Measurements from ENCODE around the gene UNC5A.

UNC5A gene

DNA sequence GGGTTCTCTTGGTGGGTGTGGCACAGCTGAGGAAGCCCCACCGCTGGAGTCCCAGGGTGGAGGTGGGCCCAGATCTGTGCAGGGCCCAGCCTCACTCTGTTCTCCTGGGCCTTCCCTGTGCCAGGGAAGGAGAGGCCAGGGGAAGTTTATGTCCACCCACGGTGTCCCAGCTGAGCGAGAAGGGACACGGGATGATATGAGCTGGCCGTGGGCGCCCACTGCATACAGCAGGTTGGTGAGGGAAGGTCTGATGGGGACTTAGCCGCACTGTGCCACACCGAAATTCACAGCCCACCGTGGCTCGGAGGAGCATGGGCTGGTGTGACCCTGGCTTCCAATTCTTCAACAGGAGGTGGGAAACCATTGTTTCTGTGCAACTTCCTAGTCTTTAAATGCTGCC lies 33.9 kb downstream of the UNC5A start:
- DNase-seq (ENCODE audit: low read depth), result no peak
- TF ChIP-seq, protein P1, sequence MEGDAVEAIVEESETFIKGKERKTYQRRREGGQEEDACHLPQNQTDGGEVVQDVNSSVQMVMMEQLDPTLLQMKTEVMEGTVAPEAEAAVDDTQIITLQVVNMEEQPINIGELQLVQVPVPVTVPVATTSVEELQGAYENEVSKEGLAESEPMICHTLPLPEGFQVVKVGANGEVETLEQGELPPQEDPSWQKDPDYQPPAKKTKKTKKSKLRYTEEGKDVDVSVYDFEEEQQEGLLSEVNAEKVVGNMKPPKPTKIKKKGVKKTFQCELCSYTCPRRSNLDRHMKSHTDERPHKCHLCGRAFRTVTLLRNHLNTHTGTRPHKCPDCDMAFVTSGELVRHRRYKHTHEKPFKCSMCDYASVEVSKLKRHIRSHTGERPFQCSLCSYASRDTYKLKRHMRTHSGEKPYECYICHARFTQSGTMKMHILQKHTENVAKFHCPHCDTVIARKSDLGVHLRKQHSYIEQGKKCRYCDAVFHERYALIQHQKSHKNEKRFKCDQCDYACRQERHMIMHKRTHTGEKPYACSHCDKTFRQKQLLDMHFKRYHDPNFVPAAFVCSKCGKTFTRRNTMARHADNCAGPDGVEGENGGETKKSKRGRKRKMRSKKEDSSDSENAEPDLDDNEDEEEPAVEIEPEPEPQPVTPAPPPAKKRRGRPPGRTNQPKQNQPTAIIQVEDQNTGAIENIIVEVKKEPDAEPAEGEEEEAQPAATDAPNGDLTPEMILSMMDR (IDR thresholded peaks at IDR 0.05; ENCODE audit: low read depth, low read length, missing control alignments), result no peak
- no peak overlapping the region for H3K4me3 ChIP-seq (ENCODE audit: low read depth, low read length)

GRCh38 chr5:176844706-176845391 lies 34.5 kb downstream of the UNC5A start:
- TF ChIP-seq, protein P1 (IDR thresholded peaks at IDR 0.05; ENCODE audit: low read depth, low read length, missing control alignments), result no peak
- H3K4me3 ChIP-seq (ENCODE audit: low read depth, low read length), result no peak overlapping the region
- DNase-seq (ENCODE audit: low read depth), result no peak

DNA sequence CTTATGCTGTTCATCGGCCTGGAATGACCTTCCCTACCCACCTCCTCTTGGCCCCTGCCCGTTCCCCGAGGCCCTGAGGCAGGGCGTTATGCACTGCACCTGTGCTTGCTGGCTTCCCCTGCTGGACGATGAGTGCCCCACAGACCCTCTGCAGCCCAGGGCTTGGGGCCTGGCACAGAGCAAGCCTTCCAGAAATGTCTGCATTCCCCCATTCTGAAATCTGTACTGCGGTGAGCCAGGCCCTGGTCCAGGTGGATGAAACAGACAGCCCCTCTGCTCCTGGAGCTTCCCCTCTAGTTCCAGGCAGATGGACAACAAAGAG lies 35.0 kb downstream of the UNC5A start:
- DNase-seq (ENCODE audit: low read depth), result no peak
- H3K4me3 ChIP-seq (ENCODE audit: low read depth, low read length), result no peak overlapping the region
- TF ChIP-seq, protein P1 (IDR thresholded peaks at IDR 0.05; ENCODE audit: low read depth, low read length, missing control alignments), result no peak

DNA sequence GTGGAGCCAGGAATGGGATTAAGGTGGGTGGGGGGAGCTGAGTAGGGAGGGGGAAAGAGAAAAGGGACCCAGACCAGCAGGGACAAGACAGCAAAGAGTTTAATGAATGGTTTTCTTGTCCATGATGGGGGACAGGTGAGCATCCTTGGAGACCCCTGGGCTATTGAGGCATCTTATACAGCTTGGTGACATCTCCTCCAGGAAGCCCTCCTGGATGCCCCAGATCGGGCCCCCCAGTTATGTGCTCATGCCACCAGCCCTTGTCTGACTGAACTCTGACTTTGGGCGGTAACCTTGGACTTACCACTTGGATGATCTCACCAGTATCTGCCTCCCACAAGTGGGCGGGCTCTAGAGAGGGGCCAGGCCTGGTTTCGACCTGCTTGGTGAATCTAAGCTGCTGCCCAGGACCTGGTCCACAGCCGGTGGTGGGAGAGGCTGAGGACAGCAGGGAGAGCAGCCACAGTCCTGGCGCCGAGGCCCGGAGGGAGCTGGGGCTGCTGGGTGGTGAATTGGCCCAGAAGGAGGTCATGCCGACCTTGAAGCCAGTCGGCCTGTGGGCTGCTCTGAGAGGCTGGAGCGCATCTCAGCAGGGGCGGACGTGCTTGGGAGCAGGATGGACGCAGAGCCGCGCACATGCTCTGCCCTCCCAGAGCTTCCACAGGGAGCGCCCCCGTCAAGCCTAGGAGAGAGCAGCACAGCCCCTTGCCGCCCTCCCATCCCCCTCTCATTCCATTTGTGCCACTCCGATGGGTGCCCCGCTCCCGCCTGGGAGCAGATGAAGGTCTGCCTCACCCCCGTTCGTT lies 36.2 kb downstream of the UNC5A start:
- DNase-seq (ENCODE audit: low read depth), result no peak
- TF ChIP-seq, protein P1 (IDR thresholded peaks at IDR 0.05; ENCODE audit: low read depth, low read length, missing control alignments), result no peak
- no peak overlapping the region for H3K4me3 ChIP-seq (ENCODE audit: low read depth, low read length)

DNA sequence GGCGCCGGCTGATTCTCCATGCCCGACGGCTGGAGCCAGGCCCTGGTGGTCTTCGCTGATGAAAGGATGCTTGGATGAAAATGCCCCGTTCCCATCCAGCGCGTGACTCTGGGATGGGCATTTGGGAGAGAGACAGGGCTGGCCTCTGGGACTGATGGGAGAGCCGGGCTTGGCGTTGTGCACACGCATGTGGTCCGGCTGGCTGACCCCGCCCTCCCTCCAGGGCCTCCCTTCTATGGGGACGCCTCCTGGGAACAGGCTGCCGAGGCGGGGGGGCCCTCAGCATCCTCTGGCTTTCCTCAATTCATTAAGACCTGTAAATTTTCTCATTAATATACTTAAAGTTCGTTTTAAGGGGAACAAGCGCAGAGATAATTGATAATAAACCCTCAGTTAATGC lies 36.8 kb downstream of the UNC5A start:
- H3K4me3 ChIP-seq (ENCODE audit: low read depth, low read length), result no peak overlapping the region
- TF ChIP-seq, protein P1 (IDR thresholded peaks at IDR 0.05; ENCODE audit: low read depth, low read length, missing control alignments), result no peak
- no peak for DNase-seq (ENCODE audit: low read depth)

DNA sequence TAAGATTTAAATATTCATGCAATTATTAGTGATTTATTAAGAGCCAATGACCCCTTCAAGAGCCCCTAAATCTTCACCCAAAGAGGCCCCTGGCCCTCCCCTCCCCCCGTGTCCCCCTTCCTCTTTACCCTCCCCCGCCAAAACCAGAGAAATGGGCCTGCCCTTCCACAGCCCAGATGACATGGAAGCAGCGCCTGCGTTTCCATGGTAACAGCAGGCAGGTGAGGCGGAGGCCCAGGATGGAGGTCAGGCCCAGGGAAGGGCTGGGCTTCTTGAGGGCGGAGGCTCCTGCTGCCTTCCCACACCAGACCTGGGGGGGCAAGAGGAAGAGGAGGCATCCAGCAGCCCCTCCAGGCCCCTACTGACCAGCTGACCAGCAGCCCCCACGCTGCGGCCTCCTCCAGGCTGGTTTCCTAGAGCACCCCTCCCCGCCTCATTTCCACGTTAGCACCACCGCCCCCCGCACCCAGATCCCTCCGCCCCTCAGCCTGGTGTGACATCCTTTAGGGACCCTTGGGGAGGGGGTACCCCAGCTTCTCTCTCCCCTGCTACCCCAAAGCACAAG lies 37.4 kb downstream of the UNC5A start:
- TF ChIP-seq, protein P1 (IDR thresholded peaks at IDR 0.05; ENCODE audit: low read depth, low read length, missing control alignments), result no peak
- no peak for DNase-seq (ENCODE audit: low read depth)
- no peak overlapping the region for H3K4me3 ChIP-seq (ENCODE audit: low read depth, low read length)
